ENCODE results near the gene RBMS1.

Gene RBMS1

DNA sequence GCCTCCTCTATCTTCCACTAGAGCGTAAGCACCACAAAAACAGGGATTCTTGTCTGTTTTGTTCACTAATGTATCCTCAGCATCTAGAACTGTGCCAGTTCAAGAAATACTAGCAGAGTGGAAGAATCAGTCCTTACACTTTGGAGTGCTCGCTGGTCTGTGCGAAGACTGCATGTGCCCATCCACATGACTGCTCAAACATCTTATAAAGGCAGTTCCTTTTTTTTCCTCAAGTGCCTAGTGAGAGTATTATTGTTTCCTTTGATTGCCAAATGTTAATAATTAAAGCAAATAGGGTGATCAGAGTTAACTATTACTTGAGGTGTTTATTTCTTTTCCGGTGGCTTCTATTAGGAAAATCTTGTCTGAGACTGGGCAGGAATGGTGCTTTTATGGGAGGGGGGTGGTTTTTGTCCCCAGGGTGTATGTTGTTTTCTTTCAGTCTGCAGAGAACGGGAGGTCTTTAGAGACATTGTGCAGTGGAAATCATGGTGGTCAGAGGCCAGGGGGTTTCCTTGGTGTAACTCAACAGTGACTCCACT is 247.9 kb downstream of the RBMS1 start:
- no peak for DNase-seq

DNA sequence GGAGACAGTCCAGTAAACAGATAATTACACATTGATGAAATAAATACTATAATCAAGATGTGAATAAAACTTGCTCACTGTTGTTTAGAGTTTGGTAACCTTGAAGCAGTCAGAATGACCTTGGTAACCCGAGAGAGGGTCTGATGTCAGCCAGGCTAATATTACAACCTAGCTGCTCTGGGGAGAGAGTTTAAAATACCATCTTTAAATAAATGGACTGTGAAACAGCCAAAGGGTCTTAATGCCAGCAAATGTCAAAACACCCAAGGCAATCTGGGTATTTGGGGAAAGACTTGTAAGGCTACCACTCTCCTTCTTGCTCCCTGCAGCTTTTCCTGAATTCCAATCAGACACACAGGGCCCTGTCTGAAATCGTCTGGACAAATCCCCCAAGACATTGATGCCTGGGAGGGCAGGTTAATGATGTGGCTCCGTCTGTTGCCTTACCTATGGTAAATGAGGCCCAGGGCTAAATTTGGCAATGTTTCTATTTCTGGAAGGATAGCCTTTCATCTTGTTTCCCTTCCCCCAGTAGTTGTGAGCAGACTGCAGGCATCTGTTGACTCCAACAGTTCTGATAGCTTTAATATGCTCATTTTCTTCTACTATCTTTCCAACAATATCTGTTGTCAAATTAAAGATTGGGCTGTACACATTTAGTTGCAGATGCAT is 250.6 kb downstream of the RBMS1 start:
- no peak for DNase-seq

DNA sequence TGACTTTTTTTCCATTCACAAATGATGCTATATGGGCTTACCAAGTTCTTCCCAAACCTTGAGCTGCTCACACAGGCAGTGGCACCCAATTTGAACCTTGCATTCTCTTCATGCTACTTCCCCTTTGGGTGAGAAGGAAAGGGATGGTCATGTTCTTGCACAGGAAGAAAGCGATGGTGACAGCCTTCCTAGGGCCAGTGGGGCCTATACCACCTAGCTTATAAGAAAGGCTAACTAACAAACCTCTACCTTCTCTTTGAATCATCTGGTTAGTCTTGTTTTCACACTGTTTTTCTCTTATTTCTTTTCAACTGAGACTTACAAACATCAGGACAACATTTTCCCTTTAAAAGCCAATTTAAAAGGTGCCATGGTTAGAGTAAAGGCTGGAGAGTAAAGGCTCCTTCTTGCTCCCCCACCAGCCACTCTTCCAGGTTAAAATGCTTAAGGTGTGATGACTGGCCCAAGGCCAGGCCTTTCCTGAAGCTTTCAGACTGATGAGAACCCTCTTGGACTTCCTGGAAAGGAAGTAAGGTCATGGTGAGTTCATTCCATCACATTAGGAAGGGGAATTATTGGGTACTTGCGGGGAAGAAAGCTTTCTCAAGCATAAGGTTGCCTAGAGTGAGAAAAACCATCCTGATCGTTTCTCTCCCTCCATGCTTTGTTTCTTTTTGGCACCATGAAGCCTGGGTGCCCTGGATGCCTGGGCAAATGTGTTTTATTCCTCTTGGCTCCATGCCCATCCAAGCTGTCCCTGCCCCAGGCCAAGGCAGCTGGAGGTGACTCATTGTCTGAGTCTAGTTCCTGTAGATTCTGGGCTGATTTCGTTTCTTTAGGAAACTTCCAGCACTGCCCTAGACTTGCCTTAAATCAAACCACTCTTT is 252.1 kb downstream of the RBMS1 start:
- no peak for DNase-seq

DNA sequence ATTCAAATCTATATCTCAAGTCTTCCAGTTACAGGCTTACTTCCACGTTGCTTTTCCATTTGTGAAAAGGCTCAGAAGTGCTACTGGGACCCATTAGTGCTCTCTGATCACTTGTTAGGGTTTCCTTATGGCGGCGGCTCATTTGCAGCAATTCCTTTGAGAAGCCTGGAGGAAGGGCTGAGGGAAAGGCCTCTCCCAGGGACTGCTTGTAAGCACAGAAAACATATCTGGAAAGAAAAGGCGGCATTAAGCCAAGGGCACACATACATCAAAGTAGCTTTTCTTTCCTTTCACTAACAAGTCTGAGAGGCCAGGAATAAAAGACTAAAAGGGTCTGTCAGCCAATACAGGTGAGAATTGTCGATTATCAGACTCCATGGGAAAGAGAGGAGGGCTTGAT is 254.2 kb downstream of the RBMS1 start:
- no peak for DNase-seq

DNA sequence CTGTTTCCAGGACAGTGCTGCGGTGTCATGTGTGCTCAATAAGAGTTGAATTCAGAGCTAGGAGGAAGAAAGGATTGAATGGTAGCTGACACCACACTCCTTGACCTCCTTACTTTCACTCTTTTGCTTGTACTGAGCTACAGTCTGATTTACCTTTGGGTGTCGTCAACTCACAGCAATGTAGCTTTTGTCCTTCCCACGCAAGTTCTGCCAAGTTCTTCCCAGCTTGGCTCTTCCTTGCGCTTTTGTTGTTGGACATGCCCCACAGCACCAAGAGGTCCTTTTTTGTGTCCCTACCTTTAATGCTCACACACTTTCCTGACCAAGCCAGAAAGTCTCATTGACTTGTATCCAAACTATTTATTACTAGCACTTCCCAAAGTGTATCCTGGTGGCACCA is 255.2 kb downstream of the RBMS1 start:
- DNase-seq = no peak

DNA sequence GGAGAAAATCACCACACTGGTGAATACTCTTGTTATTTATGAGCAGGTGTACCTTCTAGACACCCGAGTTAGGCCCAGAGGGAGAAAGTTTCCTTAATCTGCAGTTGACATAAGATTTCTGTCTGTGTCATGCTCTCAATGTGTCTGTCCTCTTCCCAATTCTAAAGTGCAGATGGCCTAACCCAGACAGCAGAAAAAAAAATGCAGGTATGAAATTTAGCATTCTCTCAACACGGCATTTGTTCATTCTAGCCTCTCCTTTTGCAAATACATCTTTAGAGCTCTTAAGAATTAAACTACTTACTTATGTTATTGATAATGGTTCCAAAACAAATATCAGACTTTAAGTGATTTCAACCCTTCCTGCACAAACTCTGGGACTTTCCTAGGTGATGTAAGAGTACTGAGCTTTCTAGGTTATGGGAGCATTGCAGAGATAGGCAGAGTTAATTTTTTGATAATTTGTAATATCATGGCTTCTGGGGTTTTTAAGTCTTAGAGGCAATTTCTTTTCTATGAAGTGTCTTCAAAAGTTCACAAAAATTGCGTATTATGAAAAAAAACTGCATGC is 260.6 kb downstream of the RBMS1 start:
- no peak for DNase-seq

DNA sequence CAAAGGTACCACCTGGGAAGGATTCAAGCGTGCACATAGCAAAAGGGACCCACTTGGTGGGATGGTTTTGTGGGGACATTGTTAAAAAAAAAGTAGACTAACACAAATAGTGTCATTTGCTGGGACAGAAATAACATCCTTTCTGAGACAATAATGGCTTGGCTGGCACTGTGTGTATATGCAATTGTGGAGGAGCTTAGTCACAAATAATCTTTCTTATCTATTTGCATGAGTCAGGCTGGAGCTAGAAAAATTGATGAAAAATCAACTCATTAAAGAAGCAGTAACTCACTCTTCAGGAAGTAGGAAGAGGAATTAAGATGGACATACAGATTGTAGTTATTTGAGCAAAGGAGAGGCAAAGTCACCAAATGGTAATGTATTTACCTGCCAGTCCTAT is 264.0 kb downstream of the RBMS1 start:
- no peak for DNase-seq

DNA sequence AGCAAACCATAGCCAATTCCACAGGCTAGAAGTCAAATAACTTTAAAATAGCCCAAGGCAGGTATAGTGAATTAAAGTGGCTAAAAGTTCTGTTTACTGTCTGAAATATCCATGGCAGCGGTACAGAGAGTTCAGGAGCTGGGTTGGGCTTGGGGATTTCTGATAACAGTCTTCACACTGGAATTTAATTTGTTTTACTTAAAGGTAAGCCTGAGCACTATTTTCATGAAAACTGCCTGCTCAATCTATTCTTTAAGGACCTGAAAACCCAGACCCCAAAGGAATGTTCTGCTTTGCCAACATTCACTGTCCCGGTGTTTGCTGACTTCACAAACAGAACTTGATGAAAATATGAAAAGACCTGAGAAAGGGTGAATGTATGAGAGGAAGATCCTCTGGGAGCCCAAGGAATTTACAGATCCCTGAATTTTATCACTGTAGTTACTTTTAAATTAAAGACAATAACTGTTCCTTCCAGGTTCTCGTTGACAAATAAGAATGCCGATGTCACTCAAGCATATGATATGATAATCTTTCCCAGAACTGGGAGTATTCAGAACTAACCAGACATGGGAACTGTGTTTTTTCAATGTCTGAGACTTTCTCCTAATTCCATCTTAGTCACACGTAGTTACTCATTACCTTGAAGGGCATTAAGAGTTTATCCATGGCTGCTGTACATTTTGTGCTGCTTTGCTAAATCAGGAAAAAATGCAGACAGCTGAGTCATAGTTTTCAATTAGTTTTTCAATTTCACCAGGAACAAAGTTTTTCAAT is 265.3 kb downstream of the RBMS1 start:
- no peak for DNase-seq

DNA sequence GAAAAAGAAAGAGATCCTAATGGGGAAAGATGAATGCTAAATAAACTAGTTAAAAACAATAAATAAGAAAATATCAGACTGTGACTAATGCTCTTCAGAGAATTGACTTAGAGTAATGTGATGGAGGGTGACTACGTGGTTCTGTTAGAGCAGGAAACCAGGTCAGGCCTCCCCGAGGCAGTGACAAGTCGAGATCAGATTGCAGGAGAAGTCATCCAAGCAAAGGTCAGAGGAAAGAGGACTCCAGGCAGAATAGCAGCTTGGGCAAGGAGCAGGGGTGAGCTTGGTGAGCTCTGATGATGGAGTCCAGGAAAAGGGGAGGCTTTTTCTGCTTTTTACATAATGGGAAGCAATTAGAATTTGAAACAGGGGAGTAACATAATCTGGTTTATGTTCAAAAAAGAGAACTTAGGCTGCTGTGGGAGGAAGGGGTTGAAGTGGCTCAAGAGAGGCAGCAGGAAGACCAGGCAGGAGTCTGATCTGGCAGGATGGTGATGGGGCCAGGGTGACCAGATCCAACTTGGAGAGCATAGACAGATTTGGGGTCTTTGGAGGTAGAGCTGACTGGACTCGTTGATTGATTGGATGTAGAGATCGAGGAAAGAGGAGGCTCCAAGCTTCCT is 266.2 kb downstream of the RBMS1 start:
- no peak for DNase-seq

DNA sequence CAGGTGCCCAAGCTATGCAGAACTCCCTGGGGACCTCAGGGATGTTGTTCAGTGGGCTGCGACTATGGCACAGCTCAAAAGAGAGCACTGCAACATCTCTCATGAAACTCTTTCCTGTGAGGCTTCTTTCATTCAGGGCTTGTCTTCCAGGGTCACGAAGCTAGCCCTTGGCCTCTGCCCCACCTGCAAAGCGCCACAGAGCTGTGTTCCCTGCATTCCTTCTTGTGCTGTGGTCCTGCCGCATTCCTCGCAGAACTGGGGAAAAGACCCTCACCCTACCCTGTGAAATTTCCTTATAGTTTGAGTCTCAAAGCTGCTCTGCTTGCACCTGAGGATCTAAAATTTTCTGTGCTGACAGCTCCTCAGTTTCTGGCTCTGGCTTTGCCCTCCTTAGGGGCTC is 267.2 kb downstream of the RBMS1 start:
- no peak for DNase-seq

DNA sequence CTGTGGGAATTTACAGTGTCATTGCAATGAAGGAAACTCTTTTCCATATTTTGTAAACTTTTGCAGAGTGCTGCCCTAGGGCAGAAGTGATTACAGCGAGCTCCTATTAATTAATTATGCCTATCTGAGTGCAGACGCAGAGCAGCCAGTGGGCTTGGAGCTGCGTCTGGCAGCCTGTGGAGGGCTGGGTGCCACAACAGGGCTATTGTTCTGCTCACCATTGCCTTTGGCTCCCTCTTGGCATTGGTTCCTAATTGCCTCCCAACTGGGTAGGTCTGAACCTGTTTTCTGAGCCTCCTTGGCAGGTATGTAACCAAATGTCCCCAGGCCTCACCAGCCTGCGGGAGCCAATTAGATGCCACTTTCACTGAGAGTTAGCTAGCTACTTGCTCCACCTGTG is 267.9 kb downstream of the RBMS1 start:
- no peak for DNase-seq

DNA sequence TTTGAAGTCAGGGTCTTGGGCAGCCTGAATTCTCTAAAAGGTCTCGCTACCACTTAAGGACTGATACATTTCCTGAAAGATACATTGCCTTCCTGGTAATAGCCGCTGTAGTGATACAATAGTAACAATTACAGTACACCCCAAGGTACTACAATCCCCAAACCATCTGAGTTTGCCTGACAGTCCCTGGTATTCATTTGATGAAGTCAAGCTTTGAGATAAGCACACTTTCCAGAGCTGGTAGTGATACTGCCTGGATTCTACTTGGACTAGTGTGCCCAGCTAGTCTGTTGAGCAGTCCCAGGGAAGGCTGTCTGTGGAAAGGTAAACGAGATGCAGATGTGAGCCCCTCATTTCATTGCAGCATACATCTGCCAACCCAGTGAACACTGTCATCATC is 269.1 kb downstream of the RBMS1 start:
- DNase-seq = no peak

DNA sequence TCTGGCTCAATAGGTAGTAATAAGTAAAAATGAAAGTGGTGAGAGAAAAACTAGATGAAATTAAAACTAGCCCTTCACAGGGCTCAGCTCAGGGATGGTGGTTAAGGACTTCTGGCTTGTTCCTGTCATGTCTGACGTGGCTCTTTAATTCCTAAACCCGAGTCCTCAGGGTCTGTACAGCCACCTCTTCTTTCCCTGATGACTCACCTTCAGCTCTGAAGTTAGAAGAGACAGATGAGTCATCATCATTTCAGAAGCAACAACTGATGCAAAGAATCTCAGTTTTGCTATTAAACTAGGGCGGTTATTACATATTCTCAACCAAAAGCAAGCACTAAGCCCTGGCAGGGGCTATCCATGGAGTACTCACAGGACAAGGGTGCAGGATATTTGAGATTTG is 269.5 kb downstream of the RBMS1 start:
- no peak for DNase-seq

DNA sequence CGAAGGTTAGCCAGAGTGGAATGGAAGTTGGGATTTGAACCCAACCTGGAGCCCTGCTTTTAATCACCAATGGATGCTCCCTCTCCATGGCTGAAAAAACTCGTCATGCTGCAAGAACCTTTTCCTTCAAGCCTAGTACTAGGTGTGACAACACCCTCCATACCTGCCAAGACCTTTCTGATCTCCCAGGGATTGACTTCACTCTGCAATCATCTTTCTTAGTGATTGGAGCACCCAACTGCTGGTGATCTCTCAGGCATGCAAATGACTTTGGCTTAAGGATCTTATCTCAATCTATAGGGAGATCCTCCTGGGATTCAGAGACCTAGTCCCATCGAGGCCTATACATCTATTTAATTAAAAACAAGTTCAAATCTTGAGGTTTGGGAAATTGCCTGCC is 270.0 kb downstream of the RBMS1 start:
- DNase-seq = no peak

DNA sequence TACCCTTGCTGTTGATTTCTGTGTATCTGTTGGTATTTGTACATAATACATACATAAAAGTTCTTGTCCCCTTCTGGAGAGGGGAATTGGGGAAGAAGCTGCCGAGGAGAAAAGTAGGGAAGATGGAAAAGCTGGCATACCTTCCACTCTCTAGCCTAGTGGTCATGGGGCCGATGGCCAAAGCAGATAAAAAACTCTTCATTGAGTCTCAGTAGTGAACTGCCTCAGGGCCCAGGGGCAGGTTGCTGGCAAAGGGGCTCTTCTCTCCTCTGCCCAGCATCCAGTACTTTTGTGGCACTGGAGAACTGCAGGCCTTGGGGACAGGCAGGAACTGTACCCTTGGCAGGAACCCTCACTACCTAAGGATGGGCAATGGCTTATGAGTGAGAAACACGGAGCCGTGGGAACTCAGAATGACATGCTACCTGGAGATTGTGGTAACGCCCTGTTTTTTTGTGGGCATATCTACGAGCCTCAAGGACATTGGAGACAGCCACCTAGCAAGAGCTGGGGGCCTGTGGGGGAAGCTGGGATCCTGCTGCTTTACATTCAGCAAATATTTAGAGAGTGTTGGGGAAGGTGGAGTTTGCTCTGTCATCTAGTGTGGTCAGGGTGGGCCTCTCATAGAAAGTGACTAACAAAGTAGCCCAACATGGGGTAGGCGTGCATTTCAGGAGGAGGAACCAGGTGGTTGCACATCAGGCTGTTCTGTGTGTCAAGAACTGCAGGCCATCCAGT is 270.9 kb downstream of the RBMS1 start:
- DNase-seq = no peak
